GM18507 (cell line): ENCODE results near the gene TTLL4.

Experiments
- DNase-seq: peaks from one replicate; pipeline ENCODE4 v3.0.0; 2011; ENCODE audit warnings: low read depth; ENCODE audit not compliant: insufficient read length; ENCODE audit errors: extremely low spot score
- FAIRE-seq: peaks from 2 replicates; lab custom pipeline; 2011; peaks lifted over from hg19 to GRCh38; lab: Jason Lieb, UNC

The TTLL4 gene

GRCh38 chr2:218713922-218714321, 3.3 kb downstream of the TTLL4 start:
- FAIRE-seq, result no peak
- DNase-seq, result no peak

GRCh38 chr2:218716070-218716469, 5.4 kb downstream of the TTLL4 start:
- FAIRE-seq, result no peak
- DNase-seq, result no peak

GRCh38 chr2:218717262-218717661, 6.6 kb downstream of the TTLL4 start:
- no peak for FAIRE-seq
- no peak for DNase-seq

- no peak for FAIRE-seq
Observed at GRCh38 chr2:218718058-218718457, 7.4 kb downstream of the TTLL4 start.

GRCh38 chr2:218719457-218719856, 8.8 kb downstream of the TTLL4 start:
- no peak for DNase-seq
- no peak for FAIRE-seq

More at GRCh38 chr2:218718058-218718457, 7.4 kb downstream of the TTLL4 start:
- DNase-seq, result no peak

- DNase-seq, result no peak
- FAIRE-seq, result no peak
Observed at GRCh38 chr2:218720048-218721041, 9.7 kb downstream of the TTLL4 start.

GRCh38 chr2:218721488-218721887, 10.9 kb downstream of the TTLL4 start:
- DNase-seq, result no peak
- FAIRE-seq, result no peak

- no peak for FAIRE-seq
- no peak for DNase-seq
Observed at GRCh38 chr2:218721934-218722333, 11.3 kb downstream of the TTLL4 start.

- FAIRE-seq (no peak), DNase-seq (no peak)
Observed at GRCh38 chr2:218722419-218722818, 11.8 kb downstream of the TTLL4 start.

GRCh38 chr2:218722876-218723785, 12.5 kb downstream of the TTLL4 start:
- FAIRE-seq, result peak; percentile 24
- DNase-seq, result no peak

GRCh38 chr2:218726004-218726574, 15.5 kb downstream of the TTLL4 start:
- FAIRE-seq, result no peak

GRCh38 chr2:218727502-218728165, 17.0 kb downstream of the TTLL4 start:
- FAIRE-seq (peak; percentile 64), DNase-seq (no peak)

More at GRCh38 chr2:218726004-218726574, 15.5 kb downstream of the TTLL4 start:
- no peak for DNase-seq

GRCh38 chr2:218729640-218730039, 19.0 kb downstream of the TTLL4 start:
- no peak for FAIRE-seq
- no peak for DNase-seq

GRCh38 chr2:218732052-218732760, 21.6 kb downstream of the TTLL4 start:
- DNase-seq, result no peak
- no peak for FAIRE-seq

- FAIRE-seq (no peak), DNase-seq (no peak)
Observed at GRCh38 chr2:218732761-218733158, 22.1 kb downstream of the TTLL4 start.

GRCh38 chr2:218733171-218734021, 22.8 kb downstream of the TTLL4 start:
- FAIRE-seq (peak; percentile 76), DNase-seq (no peak)

- FAIRE-seq (no peak), DNase-seq (no peak)
Observed at GRCh38 chr2:218734190-218734975, 23.7 kb downstream of the TTLL4 start.
